SJCRH30 (cell line): ENCODE measurements around the gene TTLL4. TPM values are rescaled to one million over a fixed set of nuclear protein-coding genes. Genes with fewer than 3 reads are reported as not detected.
A peak's percentile ranks its signal among the peaks of the same experiment; 100 is the strongest.

Experiments
- DNase-seq, 2 experiments: peaks; one replicate each; pipeline ENCODE4 v3.0.0-alpha.2; 2015 to 2020
- H3K27ac ChIP-seq: fragments of 250-450 bp; sonication (Bioruptor Pico); 2 replicates; pipeline ENCODE4 v1.5.1; 2020; ENCODE audit warnings: mild to moderate bottlenecking, moderate library complexity
- H3K27me3 ChIP-seq: fragments of 250-450 bp; sonication (Bioruptor Pico); 2 replicates; pipeline ENCODE4 v1.5.1; 2020; ENCODE audit warnings: mild to moderate bottlenecking, moderate library complexity
- H3K36me3 ChIP-seq: fragments of 250-450 bp; sonication (Bioruptor Pico); 2 replicates; pipeline ENCODE4 v1.5.1; 2020; ENCODE audit warnings: mild to moderate bottlenecking, moderate library complexity
- H3K4me1 ChIP-seq: fragments of 250-450 bp; sonication (Bioruptor Pico); 2 replicates; pipeline ENCODE4 v1.5.1; 2020; ENCODE audit warnings: mild to moderate bottlenecking, moderate library complexity
- H3K4me3 ChIP-seq: fragments of 250-450 bp; sonication (Bioruptor Pico); 2 replicates; pipeline ENCODE4 v1.5.1; 2020; ENCODE audit warnings: mild to moderate bottlenecking, moderate library complexity
- H3K9me3 ChIP-seq: fragments of 250-450 bp; sonication (Bioruptor Pico); replicated peaks from 2 replicates; pipeline ENCODE4 v1.5.1; 2020; ENCODE audit warnings: mild to moderate bottlenecking, moderate library complexity
- total RNA-seq: library from RNA; depleted of rRNA; stranded (reverse); fragments of >200 nt; shearing (Covaris generic); gene quantifications from 2 replicates; pipeline ENCODE4 v1.2.3, GENCODE V29; 2014

Gene TTLL4
- total RNA-seq, 1 experiment from 2014 or later = 60.8 TPM

- H3K27me3 ChIP-seq = no peaks in the 10 kb centered on the region
- no peak for DNase-seq
- peaks cover 20% of the 10 kb centered on the region for H3K36me3 ChIP-seq
- H3K4me1 ChIP-seq = no peaks in the 10 kb centered on the region
- no peak overlapping the region for H3K4me3 ChIP-seq
- H3K9me3 ChIP-seq = no peaks in the 10 kb centered on the region; the same call in none of the 2 replicates
- H3K27ac ChIP-seq = no peak overlapping the region
Observed at GRCh38 chr2:218722876-218723785, 12.5 kb downstream of the TTLL4 start.

- Histone ChIP-seq H3K9me3 (no peaks in the 10 kb centered on the region; the same call in none of the 2 replicates), H3K4me3 (no peak overlapping the region), H3K27ac (no peak overlapping the region), H3K4me1 (no peaks in the 10 kb centered on the region), H3K36me3 (peaks cover 27% of the 10 kb centered on the region), H3K27me3 (no peaks in the 10 kb centered on the region)
- DNase-seq = no peak
Observed at GRCh38 chr2:218726004-218726574, 15.5 kb downstream of the TTLL4 start.

- Histone ChIP-seq H3K4me3 (no peak overlapping the region), H3K9me3 (no peaks in the 10 kb centered on the region; the same call in none of the 2 replicates), H3K4me1 (peaks cover 4% of the 10 kb centered on the region; the same call in 1 of the 2 replicates), H3K27ac (no peak overlapping the region), H3K36me3 (peaks cover 31% of the 10 kb centered on the region), H3K27me3 (no peaks in the 10 kb centered on the region)
- peak in 1 of 2 experiments; percentile 38 for DNase-seq
Observed at GRCh38 chr2:218727502-218728165, 17.0 kb downstream of the TTLL4 start.

- no peaks in the 10 kb centered on the region for H3K27me3 ChIP-seq
- no peak for DNase-seq
- H3K4me1 ChIP-seq = peaks cover 4% of the 10 kb centered on the region; the same call in 1 of the 2 replicates
- H3K36me3 ChIP-seq = peaks cover 28% of the 10 kb centered on the region
- no peak overlapping the region for H3K27ac ChIP-seq
- H3K9me3 ChIP-seq = no peaks in the 10 kb centered on the region; the same call in none of the 2 replicates
- no peak overlapping the region for H3K4me3 ChIP-seq
Observed at GRCh38 chr2:218729640-218730039, 19.0 kb downstream of the TTLL4 start.

GRCh38 chr2:218732052-218732760 is 21.6 kb downstream of the TTLL4 start:
- H3K9me3 ChIP-seq = no peaks in the 10 kb centered on the region

GRCh38 chr2:218732761-218733158 is 22.1 kb downstream of the TTLL4 start:
- no peak overlapping the region for H3K4me3 ChIP-seq
- peaks cover 4% of the 10 kb centered on the region; the same call in 1 of the 2 replicates for H3K4me1 ChIP-seq
- H3K36me3 ChIP-seq = peaks cover 26% of the 10 kb centered on the region; the same call in 1 of the 2 replicates
- no peak overlapping the region for H3K27ac ChIP-seq
- DNase-seq = no peak
- H3K27me3 ChIP-seq = no peaks in the 10 kb centered on the region
- no peaks in the 10 kb centered on the region for H3K9me3 ChIP-seq

More at GRCh38 chr2:218732052-218732760, 21.6 kb downstream of the TTLL4 start:
- Histone ChIP-seq H3K36me3 (peaks cover 26% of the 10 kb centered on the region), H3K4me3 (no peak overlapping the region), H3K4me1 (peaks cover 4% of the 10 kb centered on the region; the same call in 1 of the 2 replicates), H3K27me3 (no peaks in the 10 kb centered on the region), H3K27ac (no peak overlapping the region)
- no peak for DNase-seq

- no peaks in the 10 kb centered on the region for H3K9me3 ChIP-seq
- peaks cover 28% of the 10 kb centered on the region for H3K36me3 ChIP-seq
- no peak for DNase-seq
- no peaks in the 10 kb centered on the region for H3K27me3 ChIP-seq
- no peak overlapping the region for H3K27ac ChIP-seq
- no peak overlapping the region for H3K4me3 ChIP-seq
- H3K4me1 ChIP-seq = peaks cover 4% of the 10 kb centered on the region; the same call in 1 of the 2 replicates
Observed at GRCh38 chr2:218733171-218734021, 22.8 kb downstream of the TTLL4 start.

- no peak overlapping the region for H3K27ac ChIP-seq
- H3K4me3 ChIP-seq = no peak overlapping the region
- H3K27me3 ChIP-seq = no peaks in the 10 kb centered on the region
- DNase-seq = no peak
- H3K9me3 ChIP-seq = no peaks in the 10 kb centered on the region
- peaks cover 30% of the 10 kb centered on the region for H3K36me3 ChIP-seq
- H3K4me1 ChIP-seq = peaks cover 4% of the 10 kb centered on the region; the same call in 1 of the 2 replicates
Observed at GRCh38 chr2:218734190-218734975, 23.7 kb downstream of the TTLL4 start.

GRCh38 chr2:218736531-218736930 is 25.9 kb downstream of the TTLL4 start:
- Histone ChIP-seq H3K27ac (no peak overlapping the region), H3K4me3 (no peak overlapping the region), H3K27me3 (no peaks in the 10 kb centered on the region), H3K4me1 (peaks cover 4% of the 10 kb centered on the region; the same call in 1 of the 2 replicates), H3K36me3 (peaks cover 51% of the 10 kb centered on the region), H3K9me3 (no peaks in the 10 kb centered on the region)
- DNase-seq = no peak

- H3K4me3 ChIP-seq = no peak overlapping the region
- peaks cover 78% of the 10 kb centered on the region for H3K36me3 ChIP-seq
- no peak overlapping the region for H3K27ac ChIP-seq
- H3K9me3 ChIP-seq = no peaks in the 10 kb centered on the region
- H3K4me1 ChIP-seq = peaks cover 19% of the 10 kb centered on the region
- DNase-seq = no peak
- no peaks in the 10 kb centered on the region for H3K27me3 ChIP-seq
Observed at GRCh38 chr2:218743068-218743467, 32.4 kb downstream of the TTLL4 start.

GRCh38 chr2:218744615-218745014 is 34.0 kb downstream of the TTLL4 start:
- H3K4me3 ChIP-seq = no peak overlapping the region

GRCh38 chr2:218745160-218745558 is 34.5 kb downstream of the TTLL4 start:
- no peaks in the 10 kb centered on the region for H3K27me3 ChIP-seq
- no peak overlapping the region for H3K4me3 ChIP-seq
- H3K9me3 ChIP-seq = no peaks in the 10 kb centered on the region
- DNase-seq = peak in 1 of 2 experiments; percentile 31
- H3K36me3 ChIP-seq = peaks cover 74% of the 10 kb centered on the region
- H3K4me1 ChIP-seq = peaks cover 19% of the 10 kb centered on the region
- peak overlapping the region; percentile 67 for H3K27ac ChIP-seq

More at GRCh38 chr2:218744615-218745014, 34.0 kb downstream of the TTLL4 start:
- Histone ChIP-seq H3K4me1 (peaks cover 19% of the 10 kb centered on the region), H3K27me3 (no peaks in the 10 kb centered on the region), H3K9me3 (no peaks in the 10 kb centered on the region), H3K27ac (peak overlapping the region; percentile 67; the same call in 1 of the 2 replicates), H3K36me3 (peaks cover 74% of the 10 kb centered on the region)
- DNase-seq = no peak
